Tibial nerve (tissue), 4 donors: ENCODE results near the gene EEPD1. TPM values are rescaled to one million over a fixed set of nuclear protein-coding genes. Genes with fewer than 3 reads are reported as not detected.

Experiments
- DNase-seq, 2 donors: peaks; one replicate each; pipeline ENCODE4 v3.0.0-alpha.2; 2019; ENCODE audit warnings: low spot score in 2 of 2
- H3K27ac ChIP-seq, 4 donors: fragments of 200-600 bp; sonication (generic) in 3 of 4; one replicate each; pipeline ENCODE4 v1.5.1; 2017 to 2019; ENCODE audit warnings: mild to moderate bottlenecking in 1 of 4
- H3K27me3 ChIP-seq, 2 donors: fragments of 200-600 bp; sonication (generic) in 1 of 2; one replicate each; pipeline versions ENCODE4 v1.5.1 to v1.6.0; 2017 to 2019
- H3K36me3 ChIP-seq, 3 donors: fragments of 200-600 bp; sonication (generic); one replicate each; pipeline ENCODE4 v1.5.1; 2018 to 2019
- H3K4me1 ChIP-seq, 4 donors: fragments of 200-600 bp; sonication (generic) in 3 of 4; one replicate each; pipeline ENCODE4 v1.5.1; 2017 to 2019
- H3K4me3 ChIP-seq, 4 donors: fragments of 200-600 bp; sonication (generic) in 3 of 4; one replicate each; pipeline ENCODE4 v1.5.1; 2017 to 2019; ENCODE audit warnings: mild to moderate bottlenecking in 1 of 4, moderate library complexity in 1 of 4
- H3K9me3 ChIP-seq, 4 donors: fragments of 200-600 bp; sonication (generic) in 3 of 4; one replicate each; pipeline ENCODE4 v1.5.1; 2017 to 2019
- CTCF ChIP-seq, 5 experiments: fragments of 200-600 bp in 3 of 5; fragments of 450-650 bp in 2 of 5; sonication (generic) in 3 of 5; IDR thresholded peaks; one replicate each; pipeline ENCODE4 v1.5.1; 2016 to 2019; ENCODE audit warnings: antibody characterized with exemption in 5 of 5, mild to moderate bottlenecking in 3 of 5, moderate library complexity in 2 of 5
- EP300 ChIP-seq, 2 donors: sonication (generic); formaldehyde crosslinking; IDR thresholded peaks; one replicate each; pipeline ENCODE4 v1.6.1; 2017; ENCODE audit warnings: antibody characterized with exemption in 2 of 2, mild to moderate bottlenecking in 1 of 2
- POLR2A ChIP-seq, 2 donors: fragments of 450-650 bp; IDR thresholded peaks; one replicate each; pipeline ENCODE4 v1.6.1; 2017; ENCODE audit warnings: antibody characterized with exemption in 2 of 2, mild to moderate bottlenecking in 2 of 2, moderate library complexity in 2 of 2
- WGBS, 2 donors: methylation state at CpG; one replicate each; pipeline ENCODE4 v1.1.5; 2018; 5-methylcytosine and 5-hydroxymethylcytosine counted together
- small RNA-seq: library from RNA; depleted of rRNA; stranded (forward); fragments of <200 nt; gene quantifications from one replicate; pipeline ENCODE3, GENCODE V24; 2016
- total RNA-seq, 4 donors: library from RNA; depleted of rRNA; stranded (reverse); fragments of >200 nt; gene quantifications; one replicate each; pipeline ENCODE4 v1.1.0, GENCODE V29; 2016

EEPD1 gene
- total RNA-seq, 4 donors from 2014 or later = 9.0 to 18.0 (median 16.5) TPM

DNA sequence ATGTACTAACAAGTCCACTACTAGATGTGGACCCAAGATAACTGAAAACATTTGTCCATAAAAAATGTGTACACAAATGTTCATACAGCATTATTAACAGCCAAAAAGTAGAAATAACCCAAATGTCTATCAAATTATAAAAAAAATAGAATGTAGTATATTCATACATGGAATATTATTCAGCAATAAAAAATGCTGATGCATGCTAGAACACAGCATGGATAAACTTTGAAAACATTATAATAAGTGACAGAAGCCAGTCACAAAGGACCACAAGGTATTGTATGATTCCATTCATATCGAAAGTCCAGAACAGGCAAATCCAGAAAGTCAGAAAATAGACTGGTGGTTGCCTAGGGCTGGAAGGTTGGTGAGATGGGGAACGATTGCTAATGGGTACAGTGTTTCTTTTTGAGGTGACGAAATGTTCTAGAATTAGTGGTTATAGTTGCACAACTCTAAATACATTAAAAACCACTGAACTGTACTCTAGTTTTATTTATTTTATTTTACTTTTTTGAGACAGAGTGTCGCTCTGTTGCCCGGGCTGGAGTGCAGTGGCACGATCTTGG is 193.3 kb downstream of the EEPD1 start:
- Histone ChIP-seq H3K36me3 (no peaks in the 10 kb centered on the region), H3K27me3 (no peaks in the 10 kb centered on the region), H3K4me3 (no peak overlapping the region), H3K27ac (no peak overlapping the region), H3K9me3 (no peaks in the 10 kb centered on the region), H3K4me1 (peaks cover 0 to 14% (median 0%) of the 10 kb centered on the region in 4 donors)
- 87 to 93% methylated on average over 6 of the region's 6 CpGs for WGBS, 2 donors
- DNase-seq = no peak
- TF ChIP-seq EP300 (IDR thresholded peaks at IDR 0.05) = no peak
- no peak for TF ChIP-seq POLR2A (IDR thresholded peaks at IDR 0.05)
- no peak for TF ChIP-seq CTCF (IDR thresholded peaks at IDR 0.05)

DNA sequence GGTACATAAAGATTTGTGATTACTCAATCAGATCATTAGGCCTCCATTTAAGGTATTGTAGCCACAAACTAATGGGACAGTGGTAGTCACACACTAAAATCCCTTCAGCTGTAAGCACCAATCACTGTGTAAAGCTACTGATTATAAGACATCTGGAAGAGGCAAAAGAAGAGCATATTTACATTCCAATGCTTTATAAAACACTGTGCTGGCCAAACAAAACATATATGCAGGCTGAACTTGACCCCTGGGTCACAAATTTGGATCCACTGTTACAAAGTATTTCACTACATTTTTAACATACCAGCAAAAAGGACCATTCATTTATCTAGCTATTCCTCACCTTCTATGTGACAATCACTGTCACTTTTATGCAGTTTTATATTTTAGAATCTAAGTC is 195.2 kb downstream of the EEPD1 start:
- Histone ChIP-seq H3K9me3 (no peaks in the 10 kb centered on the region), H3K36me3 (no peaks in the 10 kb centered on the region), H3K4me3 (no peak overlapping the region), H3K4me1 (peaks cover 0 to 14% (median 0%) of the 10 kb centered on the region in 4 donors), H3K27ac (no peak overlapping the region), H3K27me3 (no peaks in the 10 kb centered on the region)
- DNase-seq = no peak
- no peak for TF ChIP-seq EP300 (IDR thresholded peaks at IDR 0.05)
- no peak for TF ChIP-seq CTCF (IDR thresholded peaks at IDR 0.05)
- no peak for TF ChIP-seq POLR2A (IDR thresholded peaks at IDR 0.05)

DNA sequence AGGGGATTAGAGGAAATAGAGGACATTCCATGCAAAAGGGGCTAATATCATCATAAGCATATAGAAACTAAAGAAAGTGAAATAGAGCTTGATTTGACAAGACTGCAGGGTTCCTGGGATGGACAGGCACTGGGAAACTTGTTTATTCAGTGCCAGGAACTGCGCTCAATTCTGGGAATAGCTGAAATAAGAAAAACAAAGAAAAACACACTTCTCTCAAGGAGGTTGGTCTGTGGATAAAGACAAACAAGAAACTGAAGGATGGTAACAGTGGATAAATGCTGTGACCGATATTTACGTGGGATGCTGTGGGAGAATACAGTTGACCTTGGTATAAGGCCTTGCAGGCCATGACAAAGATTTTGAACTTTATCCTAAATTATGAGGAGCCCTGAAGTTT is 195.7 kb downstream of the EEPD1 start:
- no peaks in the 10 kb centered on the region for H3K27me3 ChIP-seq
- no peaks in the 10 kb centered on the region for H3K9me3 ChIP-seq
- WGBS, 2 donors = 73 to 83% methylated on average over 3 of the region's 3 CpGs
- H3K4me3 ChIP-seq = no peak overlapping the region
- no peak for DNase-seq
- H3K36me3 ChIP-seq = no peaks in the 10 kb centered on the region
- no peak for TF ChIP-seq EP300 (IDR thresholded peaks at IDR 0.05)
- TF ChIP-seq POLR2A (IDR thresholded peaks at IDR 0.05) = no peak
- no peak overlapping the region for H3K27ac ChIP-seq
- H3K4me1 ChIP-seq = peaks cover 0 to 14% (median 0%) of the 10 kb centered on the region in 4 donors

GRCh38 chr7:36349626-36350025 is 196.6 kb downstream of the EEPD1 start:
- Histone ChIP-seq H3K9me3 (no peaks in the 10 kb centered on the region), H3K27me3 (no peaks in the 10 kb centered on the region), H3K36me3 (no peaks in the 10 kb centered on the region), H3K4me1 (peaks cover 0 to 14% (median 0%) of the 10 kb centered on the region in 4 donors), H3K27ac (no peak overlapping the region), H3K4me3 (no peak overlapping the region)
- 93 to 94% methylated on average over 2 of the region's 2 CpGs for WGBS, 2 donors
- no peak for TF ChIP-seq EP300 (IDR thresholded peaks at IDR 0.05)
- no peak for TF ChIP-seq POLR2A (IDR thresholded peaks at IDR 0.05)
- no peak for TF ChIP-seq CTCF (IDR thresholded peaks at IDR 0.05)
- no peak for DNase-seq

Small RNA genes lying within 50 kb of the gene (small RNA-seq; reads per million reads assigned to genes)
- gene AC006960.1 (not detected), gene AC007327.1 (not detected), gene RF00019 (not detected)

Other genes starting within 250 kb of the EEPD1 start
- 10 to 100 TPM in 1 of 4 donors, 1 to 10 TPM in 2, under 1 TPM in 1; 0.84 to 12.9 (median 4.1) TPM for gene ANLN, start 236.6 kb downstream of the EEPD1 start, total RNA-seq